ENCODE measurements around the gene RPL22.

- TF ChIP-seq CTCF (IDR thresholded peaks at IDR 0.05 in 8 of 11, conservative IDR thresholded peaks at IDR 0.05 in 3 of 11) = no peak
- TF ChIP-seq POLR2AphosphoS5 (IDR thresholded peaks at IDR 0.05) = no peak
- TF ChIP-seq POLR2A (IDR thresholded peaks at IDR 0.05) = no peak
Measured at GRCh38 chr1:6166655-6167390, 32.6 kb downstream of the RPL22 start.

Measured in spleen (tissue), 7 donors.